ENCODE data around the gene ADAM21.
"Not testable (repeated sequence)": the region's sequence is repeated elsewhere in the genome, so short reads cannot be mapped to it uniquely, and the experiment has no call there.

Gene ADAM21

DNA sequence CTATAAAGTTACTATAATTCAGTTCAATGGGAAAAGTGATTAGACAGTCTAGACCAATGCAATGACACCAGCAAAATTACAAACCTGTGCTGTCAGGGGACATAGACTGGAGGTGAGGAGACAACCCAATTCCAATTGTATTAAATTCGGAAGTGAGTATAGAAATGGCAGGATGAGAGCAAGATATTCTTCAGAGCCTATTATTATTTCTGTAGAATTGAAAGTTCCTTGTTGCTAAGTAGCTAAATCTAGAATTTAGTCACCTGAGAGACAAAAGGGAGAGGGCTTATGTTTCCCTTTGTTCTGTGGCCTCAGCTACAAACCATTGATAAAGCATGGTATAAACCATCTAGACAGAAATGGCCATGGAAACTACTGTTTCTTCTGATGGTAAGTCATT lies at the start of gene ADAM21:
Gene ADAM21 (plus strand): TSS at position 301 of the 400 bp plus-strand sequence. CDS start 5,326 bp downstream, outside the sequence.
- no peak for DNase-seq (ENCODE audit: low read depth)

DNA sequence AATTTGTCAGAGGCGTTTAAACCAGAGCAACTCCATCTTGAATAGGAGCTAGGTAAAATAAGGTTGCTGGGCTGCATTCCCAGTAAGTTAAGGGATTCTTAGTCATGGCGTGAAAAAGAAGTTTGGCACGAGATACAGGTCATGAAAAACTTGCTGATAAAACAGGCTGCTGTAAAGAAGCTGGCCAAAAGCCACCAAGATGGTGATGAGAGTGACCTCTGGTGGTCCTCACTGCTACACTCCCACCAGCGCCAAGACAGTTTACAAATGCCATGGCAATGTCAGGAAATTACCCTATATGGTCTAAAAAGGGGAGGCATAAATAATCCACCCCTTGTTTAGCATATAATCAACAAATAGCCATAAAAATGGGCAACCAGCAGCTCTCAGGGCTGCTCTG lies 48.6 kb upstream of the ADAM21 start:
- DNase-seq (ENCODE audit: low read depth) = not testable (repeated sequence)

DNA sequence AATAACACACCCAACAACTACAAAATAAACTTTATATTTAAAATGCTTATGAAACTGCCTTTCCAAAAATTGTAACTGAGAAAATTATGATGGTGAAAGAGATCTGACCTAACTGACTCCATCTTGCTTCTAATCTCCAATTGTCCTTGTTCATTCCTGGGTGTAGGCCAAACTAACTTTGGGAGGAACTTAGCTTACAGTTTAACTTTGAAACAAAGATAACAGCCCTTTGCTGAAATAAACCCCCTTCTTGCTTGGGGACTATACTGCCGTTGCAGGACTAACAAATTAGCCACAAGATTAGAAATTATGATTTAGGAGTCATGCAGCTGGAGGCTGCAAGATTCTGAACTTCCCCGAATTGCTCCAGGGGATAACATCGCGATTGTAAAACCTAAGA lies 45.8 kb upstream of the ADAM21 start:
- DNase-seq (ENCODE audit: low read depth) = not testable (repeated sequence)

DNA sequence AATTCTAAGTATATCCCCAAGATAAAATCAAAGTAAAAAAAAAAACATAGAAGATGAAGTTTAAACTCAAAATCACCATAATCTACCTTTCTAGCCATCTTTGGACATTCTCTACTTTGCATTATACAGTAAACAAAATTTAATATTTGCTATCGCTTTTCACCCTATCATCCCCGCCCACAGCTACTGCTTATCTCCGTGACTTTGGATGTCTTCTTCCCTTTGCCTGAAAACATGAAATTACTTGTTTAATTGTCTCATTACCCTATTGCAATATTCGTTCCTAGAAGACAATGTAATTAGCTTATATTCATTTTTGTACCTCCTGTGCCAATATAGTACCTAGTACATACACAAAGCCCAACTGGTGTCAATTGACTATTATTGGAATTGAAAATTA lies 44.4 kb upstream of the ADAM21 start:
- DNase-seq (ENCODE audit: low read depth) = no peak

DNA sequence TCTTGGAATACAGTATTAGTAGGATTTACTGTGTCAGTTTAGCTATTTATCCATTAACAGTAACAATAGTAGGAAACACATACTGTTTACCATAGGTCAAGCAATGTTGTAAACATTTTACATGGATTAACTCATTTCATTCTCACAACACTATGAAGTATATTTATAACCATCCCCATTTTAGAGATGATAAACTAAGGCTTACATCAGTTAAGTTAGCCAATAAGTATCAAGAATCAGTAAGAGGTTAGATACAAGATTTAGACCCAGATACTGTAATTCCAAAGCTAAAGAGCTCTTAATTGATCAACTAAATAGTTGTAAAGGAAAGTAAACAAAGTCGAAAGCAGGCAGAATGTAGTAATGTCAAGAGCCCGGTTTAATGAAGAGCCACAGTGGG lies 36.2 kb upstream of the ADAM21 start:
- DNase-seq (ENCODE audit: low read depth) = no peak

DNA sequence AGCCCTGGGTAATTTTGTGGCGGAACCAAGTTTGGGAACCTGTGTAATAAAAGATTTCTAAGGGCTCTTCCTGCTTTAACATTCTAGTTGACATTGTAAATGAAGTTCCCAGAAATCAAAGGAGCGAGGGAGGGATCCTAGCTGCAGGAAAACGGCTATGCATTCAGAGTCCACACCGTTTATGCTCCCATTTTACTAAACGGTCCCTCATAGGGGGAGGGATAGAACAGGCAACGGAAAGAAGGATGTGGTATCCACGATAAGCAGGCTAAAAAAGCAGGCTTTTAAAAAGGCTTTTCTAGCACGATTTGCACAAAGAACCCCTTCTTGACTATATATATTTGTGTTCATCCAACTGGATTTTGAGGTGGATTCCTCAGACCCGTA lies 35.6 kb upstream of the ADAM21 start:
- DNase-seq (ENCODE audit: low read depth) = no peak

DNA sequence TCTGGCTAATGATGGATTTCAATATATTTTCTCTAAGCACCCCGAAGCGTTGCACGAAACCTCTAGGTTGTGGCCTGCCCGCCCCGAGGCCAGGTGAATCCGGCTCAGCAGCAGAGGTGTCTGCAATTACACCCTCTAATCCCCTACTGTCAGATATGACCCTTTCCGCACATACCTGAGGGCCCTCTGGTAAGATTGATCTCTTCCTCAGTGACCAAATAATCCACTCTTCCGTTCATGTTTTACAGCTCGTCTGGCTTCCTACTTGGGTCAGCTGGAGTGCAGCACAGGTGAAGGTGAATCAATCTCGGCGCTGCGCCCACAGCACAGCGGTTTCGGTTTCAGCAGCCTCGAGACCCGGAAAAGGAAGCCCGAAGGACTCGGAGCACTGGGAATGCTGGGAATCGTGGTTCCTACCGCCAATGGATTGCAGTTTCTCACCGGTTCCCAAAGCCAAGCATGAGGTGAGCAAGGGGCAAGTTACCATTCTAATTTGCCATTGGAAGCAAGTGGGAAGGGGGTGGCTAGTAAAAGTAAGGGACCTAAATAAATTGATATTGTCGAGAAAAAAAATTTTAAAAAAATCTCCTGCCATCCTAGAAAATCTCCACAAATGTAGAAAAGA lies 35.1 kb upstream of the ADAM21 start, which contains the start of gene SYNJ2BP:
Gene SYNJ2BP (minus strand): TSS at position 366 of the 625 bp plus-strand sequence. CDS start 127 bp downstream, at position 239.
- peak; percentile 27 for DNase-seq (ENCODE audit: low read depth)

DNA sequence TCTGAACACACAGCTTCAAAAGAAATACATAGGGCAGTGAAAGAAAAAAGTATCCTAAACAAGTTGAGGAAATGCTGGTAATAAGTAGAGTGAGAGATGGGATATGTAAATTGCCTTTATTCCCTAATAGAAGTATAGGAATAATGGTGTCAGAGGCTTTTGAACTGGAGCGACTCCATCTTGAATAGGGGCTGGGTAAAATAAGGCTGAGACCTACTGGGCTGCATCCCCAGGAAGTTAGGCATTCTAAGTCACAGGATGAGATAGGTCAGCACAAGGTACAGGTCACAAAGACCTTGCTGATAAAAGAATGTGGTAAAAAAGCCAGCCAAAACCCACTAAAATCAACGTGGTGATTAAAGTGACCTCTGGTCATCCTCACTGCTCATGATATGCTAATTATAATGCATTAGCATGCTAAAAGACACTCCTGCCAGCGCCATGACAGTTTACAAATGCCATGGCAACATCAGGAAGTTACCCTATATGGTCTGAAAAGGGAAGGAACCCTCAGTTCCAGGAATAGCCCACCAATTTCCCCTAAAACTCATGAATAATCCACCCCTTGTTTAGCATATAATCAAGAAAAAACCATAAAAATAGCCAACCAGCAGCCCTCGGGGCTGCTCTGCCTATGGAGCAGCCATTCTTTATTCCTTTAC lies 32.6 kb upstream of the ADAM21 start:
- not testable (repeated sequence) for DNase-seq (ENCODE audit: low read depth)

DNA sequence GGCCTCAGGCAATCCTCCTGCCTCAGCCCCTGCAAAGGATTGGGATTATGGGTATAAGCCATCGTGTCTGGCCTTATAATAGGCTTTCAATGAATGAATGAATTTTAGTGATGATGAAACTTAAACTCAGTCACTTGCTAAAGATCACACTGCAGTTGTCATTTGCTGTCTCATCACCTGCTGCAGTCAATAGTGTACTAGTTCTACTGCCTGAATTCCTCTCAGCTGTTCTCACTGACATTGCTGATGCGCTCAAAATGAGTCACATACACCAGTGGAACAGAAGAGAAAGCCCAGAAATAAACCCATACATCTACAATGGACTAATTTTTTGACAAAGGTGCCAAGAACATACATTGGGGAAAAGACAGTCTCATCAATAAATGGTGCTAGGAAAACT lies 29.4 kb upstream of the ADAM21 start:
- no peak for DNase-seq (ENCODE audit: low read depth)

DNA sequence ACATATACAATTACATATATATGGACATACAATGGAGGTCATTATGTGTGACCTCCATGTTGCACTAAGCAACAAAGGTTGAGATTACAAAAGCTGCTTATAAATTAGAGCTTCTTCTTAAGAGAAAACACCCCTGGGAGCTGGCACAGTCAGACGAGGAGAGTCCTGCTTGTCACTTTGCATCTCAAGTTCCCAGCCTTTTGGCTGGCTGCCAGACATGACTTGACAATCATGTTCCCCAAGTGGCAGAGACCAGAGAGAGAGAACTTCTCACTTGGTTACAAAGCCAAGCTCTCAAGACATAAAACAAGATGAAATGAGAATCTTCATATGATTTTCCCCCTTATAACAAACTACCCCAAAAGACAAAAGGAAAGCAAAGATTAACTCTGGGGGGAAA lies 26.6 kb upstream of the ADAM21 start:
- no peak for DNase-seq (ENCODE audit: low read depth)

DNA sequence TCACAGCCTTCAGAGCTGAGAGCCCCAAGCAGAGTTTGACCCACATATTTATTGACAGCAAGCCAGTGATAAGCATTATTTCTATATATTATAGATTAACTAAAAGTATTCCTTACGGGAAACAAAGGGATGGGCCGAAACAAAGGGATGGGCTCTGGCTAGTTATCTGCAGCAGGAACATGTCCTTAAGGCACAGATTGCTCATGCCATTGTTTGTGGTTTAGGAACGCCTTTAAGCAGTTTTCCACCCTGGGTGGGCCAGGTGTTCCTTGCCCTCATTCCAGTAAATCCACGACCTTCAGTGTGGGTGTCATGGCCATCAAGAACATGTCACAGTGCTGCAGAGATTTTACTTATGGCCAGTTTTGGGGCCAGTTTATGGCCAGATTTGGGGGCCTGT lies 25.4 kb upstream of the ADAM21 start:
- not testable (repeated sequence) for DNase-seq (ENCODE audit: low read depth)

DNA sequence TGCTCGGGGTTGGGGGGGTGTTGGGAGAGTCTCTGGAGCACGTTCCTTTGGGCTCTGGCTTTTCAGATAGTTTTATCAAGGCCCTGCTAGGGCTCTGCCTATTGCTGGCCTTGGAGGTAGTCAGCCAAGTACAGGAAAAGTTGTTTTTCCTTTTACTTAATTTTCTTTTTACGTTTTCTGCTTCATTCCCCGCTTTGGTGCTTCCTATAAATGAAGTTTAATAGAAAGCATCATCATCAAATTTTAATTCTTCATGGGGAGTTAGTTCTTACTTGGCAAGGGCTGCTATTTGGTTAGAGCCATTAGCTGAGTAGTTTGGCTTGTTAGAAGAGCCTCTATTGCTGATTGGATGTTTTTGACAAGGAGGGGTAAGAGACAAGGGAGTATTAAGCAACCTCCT lies 15.1 kb upstream of the ADAM21 start:
- no peak for DNase-seq (ENCODE audit: low read depth)

DNA sequence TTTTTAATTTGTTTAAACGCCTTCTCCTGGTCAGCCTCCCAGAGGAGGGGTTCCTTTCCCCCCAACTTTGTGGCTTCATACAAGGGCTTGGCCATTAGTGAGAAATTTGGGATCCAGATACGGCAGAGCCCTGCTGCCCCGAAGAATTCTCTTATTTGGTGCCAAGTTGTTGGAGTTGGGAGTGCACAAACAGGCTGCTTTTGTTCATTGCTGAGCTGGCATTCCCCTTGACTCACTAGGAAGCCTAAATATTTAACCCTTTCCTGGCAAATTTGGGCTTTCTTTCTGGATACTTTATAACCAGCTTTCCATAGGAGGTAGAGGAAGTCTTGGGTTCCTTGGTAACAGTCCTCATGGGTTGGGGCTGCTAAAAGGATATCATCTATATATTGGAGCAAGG lies 10.3 kb upstream of the ADAM21 start:
- DNase-seq (ENCODE audit: low read depth) = no peak

DNA sequence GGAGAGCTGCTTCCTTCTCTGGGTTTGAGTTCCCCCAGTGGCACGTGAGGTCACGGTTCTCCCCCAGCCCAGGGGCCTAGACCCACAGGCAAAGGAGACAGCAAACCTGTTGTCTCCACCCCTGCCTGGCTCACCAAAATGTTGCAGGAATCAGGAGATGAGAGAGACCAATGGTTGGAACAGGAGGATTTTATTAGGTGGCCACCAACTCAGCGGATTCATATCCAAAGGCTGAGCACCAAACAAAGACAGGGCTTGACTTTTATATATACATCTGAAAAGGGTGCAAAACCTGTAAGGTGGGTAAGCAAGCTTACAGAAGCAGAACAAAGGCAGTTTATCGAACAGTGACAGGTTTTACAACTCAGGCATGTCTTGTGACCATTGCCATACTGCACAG lies 9.2 kb upstream of the ADAM21 start:
- no peak for DNase-seq (ENCODE audit: low read depth)

DNA sequence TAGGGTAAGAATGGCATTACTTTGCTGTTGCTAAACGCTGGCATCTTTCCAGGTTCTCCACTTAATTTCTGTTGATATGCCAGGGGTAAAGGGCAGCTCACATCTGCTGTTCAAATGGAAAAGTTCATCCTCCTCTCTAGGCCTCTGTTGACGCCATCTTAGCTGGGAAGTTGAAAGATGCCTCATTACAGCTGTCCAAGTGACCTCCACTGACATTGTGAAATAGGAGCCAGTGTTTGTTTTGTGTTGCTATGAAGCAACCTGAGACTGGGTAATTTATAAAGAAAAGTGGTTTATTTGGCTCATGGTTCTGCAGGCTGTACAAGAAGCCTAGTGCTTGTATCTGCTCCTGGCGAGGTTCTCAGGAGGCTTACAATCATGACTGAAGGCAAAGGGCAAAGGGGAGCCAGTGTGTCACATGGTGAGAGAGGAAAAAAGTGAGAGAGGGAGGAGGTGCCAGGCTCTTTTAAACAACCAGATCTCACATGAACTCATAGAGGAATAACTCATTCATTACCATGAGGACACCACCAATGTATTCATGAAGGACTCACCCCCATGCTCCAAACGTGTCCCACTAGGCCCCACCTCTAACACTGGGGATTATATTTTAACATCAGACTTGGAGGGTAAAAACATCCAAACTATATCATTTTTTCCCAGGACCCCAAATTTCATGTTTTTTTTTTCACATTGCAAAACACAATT lies 3.2 kb upstream of the ADAM21 start:
- no peak for DNase-seq (ENCODE audit: low read depth)

DNA sequence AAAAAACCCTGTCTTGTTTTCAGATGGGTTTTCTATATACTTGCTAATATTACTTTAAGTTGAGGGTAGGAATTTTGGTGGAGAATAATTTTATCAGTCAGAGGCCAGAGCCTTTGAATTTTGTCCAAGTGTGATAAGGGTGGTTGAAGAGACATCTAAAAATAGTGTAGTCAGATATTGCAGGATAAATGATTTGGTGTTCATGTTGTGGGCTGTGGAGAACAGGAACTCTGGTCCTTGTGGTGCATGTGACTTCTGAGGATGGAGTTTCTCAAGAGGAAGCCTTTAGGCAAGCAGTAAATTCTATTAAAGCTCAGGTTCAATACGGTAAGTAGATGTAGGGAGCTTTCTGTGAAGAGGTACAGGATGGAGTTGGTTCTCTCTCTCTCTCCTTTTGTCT lies 2.8 kb downstream of the ADAM21 start:
- DNase-seq (ENCODE audit: low read depth) = no peak

DNA sequence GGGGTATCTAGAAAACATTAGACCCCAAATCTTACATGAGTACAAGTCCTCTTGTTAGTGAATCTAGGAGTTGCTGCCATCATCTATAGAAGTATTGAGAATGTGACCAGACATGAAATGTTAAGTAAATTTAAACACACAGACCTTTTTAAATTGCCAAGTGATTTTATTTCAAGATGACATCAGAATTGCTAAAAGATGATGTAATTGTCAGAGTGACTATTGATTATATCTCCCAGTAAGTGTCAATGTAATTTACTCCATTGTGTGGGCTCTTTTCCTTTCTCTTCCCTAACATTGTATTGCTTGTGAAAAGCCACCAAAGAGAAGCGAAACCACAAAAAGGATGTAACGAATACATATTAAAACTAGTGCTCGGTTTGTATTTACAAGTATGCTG lies 16.8 kb downstream of the ADAM21 start:
- DNase-seq (ENCODE audit: low read depth) = no peak

DNA sequence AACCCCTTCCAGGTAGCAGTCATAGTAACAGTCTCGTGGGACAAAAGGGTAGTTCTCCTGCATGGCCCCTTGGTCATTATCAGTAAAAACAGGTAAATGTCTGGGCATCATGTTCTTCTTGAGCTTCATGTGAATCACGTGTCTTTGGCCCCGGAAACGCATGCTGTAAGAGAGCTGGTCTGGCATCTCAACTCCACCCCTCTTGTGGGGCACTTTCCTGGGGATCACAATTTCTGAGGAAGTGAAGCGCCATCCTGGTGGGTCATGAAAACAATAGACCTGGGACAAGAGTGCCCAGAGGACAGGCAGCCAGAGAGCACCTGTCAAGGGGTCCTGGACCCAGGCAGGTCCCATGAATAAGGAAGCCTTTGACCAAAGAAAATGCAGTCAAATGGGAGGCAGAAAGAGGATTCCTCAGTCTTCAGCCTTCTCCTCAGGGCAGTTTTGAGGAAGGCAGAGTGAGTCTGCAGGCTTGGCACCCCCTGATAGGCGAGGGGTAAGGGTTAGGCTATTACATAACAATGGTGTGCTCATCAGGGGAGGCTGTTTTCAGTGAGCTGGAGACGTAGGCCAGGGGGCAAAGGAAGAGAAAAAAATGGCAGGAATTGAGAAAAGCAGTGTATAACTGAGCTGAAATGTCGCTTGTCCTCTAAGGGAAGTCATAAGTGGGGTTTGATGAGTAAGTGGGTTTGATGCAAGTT lies 19.0 kb downstream of the ADAM21 start:
- not testable (repeated sequence) for DNase-seq (ENCODE audit: low read depth)

DNA sequence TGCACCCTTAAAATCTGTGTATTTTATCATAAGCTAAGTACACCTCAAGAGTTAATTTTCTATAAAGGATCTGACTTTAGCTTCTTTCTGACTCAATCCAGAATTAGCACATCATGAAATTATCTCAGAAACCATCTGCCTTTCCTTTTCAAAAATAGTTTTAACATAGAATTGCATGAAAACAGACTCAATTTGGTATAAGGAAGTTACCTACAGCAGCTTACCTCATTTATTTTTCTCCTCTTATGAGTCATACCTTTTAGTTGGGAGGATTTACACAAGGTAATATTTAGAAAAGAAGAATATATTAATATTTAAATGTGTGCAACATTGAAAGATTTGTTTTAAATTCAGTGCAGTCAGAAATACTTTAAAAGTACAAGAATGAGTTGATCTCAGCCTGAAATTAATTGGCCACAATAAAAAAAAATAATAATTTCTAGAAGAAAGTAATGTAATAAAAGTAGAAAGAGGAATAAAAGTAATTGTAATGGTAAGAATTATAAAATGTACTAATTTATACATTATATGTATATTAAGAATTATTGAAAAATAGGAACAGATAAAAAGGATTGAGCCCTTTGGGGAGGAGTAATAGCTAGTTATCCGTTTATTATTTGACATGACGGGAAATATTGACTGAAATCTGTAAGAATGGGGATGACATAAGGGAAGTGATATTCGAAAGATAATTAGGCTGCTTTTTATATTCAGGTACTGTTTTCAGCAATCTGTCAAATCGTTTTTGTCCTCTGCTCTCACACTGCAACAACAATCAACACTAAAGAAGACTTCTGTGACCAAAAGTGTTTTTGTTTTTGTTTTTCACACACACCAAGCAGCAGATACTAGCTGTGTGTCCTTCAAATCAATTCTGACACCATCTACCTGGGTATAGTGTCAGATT lies 20.5 kb downstream of the ADAM21 start:
- DNase-seq (ENCODE audit: low read depth) = no peak

DNA sequence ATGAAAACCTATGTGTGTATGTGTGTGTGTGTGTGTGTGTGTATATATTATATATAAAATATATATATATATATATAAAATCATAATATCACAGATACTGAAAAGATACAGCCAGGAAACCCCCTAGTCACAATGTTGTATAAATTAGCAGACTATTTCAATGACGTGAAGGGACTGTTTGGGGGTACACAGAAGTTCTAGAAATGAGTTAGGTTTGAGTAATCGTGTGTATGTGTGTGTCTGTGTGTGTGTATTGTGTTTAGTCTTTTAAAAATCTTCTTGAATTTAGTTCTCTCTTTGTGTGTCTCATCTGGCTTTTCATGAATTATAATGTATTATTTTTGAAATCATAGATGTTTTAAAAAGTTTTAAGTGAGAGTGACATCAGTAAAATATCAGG lies 21.9 kb downstream of the ADAM21 start:
- no peak for DNase-seq (ENCODE audit: low read depth)

DNA sequence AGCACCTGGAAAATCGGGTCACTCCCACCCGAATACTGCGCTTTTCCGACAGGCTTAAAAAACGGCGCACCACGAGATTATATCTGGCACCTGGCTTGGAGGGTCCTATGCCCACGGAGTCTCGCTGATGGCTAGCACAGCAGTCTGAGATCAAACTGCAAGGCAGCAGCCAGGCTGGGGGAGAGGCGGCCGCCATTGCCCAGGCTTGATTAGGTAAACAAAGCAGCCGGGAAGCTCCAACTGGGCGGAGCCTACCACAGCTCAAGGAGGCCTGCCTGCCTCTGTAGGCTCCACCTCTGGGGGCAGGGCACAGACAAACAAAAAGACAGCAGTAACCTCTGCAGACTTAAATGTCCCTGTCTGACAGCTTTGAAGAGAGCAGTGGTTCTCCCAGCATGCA lies 23.5 kb downstream of the ADAM21 start:
- DNase-seq (ENCODE audit: low read depth) = not testable (repeated sequence)
